Prostate gland (tissue), 2 donors: ENCODE measurements around the gene RBM20. TPM values are rescaled to one million over a fixed set of nuclear protein-coding genes. Genes with fewer than 3 reads are reported as not detected.
"Not testable (repeated sequence)": the region's sequence is repeated elsewhere in the genome, so short reads cannot be mapped to it uniquely, and the experiment has no call there.

Experiments used
- DNase-seq: peaks from one replicate; pipeline ENCODE4 v3.0.0-alpha.2; 2019; ENCODE audit warnings: low spot score
- H3K27ac ChIP-seq, 2 donors: fragments of 200-600 bp; sonication (generic); 2 replicates each; pipeline ENCODE4 v1.5.1; 2017 to 2019
- H3K27me3 ChIP-seq: fragments of 200-600 bp; sonication (generic); replicated peaks from 2 replicates; pipeline ENCODE4 v1.5.1; 2019; ENCODE audit not compliant: insufficient read depth
- H3K36me3 ChIP-seq, 2 donors: fragments of 200-600 bp; sonication (generic); 1 replicate in 1 of 2; 2 replicates in 1 of 2; pipeline versions ENCODE4 v1.5.1 to v1.8.1; 2017 to 2019
- H3K4me1 ChIP-seq: fragments of 200-600 bp; sonication (generic); replicated peaks from 2 replicates; pipeline ENCODE4 v1.5.1; 2019
- H3K4me3 ChIP-seq, 2 donors: fragments of 200-600 bp; sonication (generic); 2 replicates each; pipeline ENCODE4 v1.5.1; 2017 to 2019
- H3K9me3 ChIP-seq: fragments of 200-600 bp; sonication (generic); 2 replicates; pipeline ENCODE4 v1.5.1; 2017
- CTCF ChIP-seq, 4 experiments: fragments of 200-600 bp in 2 of 4; fragments of 450-650 bp in 2 of 4; sonication (generic) in 2 of 4; IDR thresholded peaks; 1 replicate in 3 of 4; 2 replicates in 1 of 4; pipeline ENCODE4 v1.5.1; 2016 to 2019; ENCODE audit warnings: antibody characterized with exemption in 4 of 4, mild to moderate bottlenecking in 2 of 4, moderate library complexity in 2 of 4
- POLR2A ChIP-seq: fragments of 450-650 bp; IDR thresholded peaks from one replicate; pipeline ENCODE4 v1.6.1; 2016; ENCODE audit warnings: antibody characterized with exemption, mild to moderate bottlenecking
- POLR2AphosphoS5 ChIP-seq: sonication (generic); formaldehyde crosslinking; IDR thresholded peaks from one replicate; pipeline ENCODE4 v1.6.1; 2017; ENCODE audit warnings: antibody characterized with exemption
- WGBS: methylation state at CpG from one replicate; pipeline ENCODE4 v1.1.5; 2018; 5-methylcytosine and 5-hydroxymethylcytosine counted together
- intact Hi-C: fragments of 100-400 bp; cut with DNase I; formaldehyde crosslinking; loops from one replicate; pipeline ENCODE4 v1.14.2; 2022
- total RNA-seq, 2 donors: library from RNA; depleted of rRNA; stranded (reverse); fragments of >200 nt; gene quantifications; one replicate each; pipeline ENCODE4 v1.1.0, GENCODE V29; 2016

RBM20 gene
- total RNA-seq, 2 donors from 2014 or later, result 0.41 to 2.8 TPM

- H3K4me3 ChIP-seq, result no peak overlapping the region
Observed at GRCh38 chr10:110636932-110637557, 7.1 kb upstream of the RBM20 start.

GRCh38 chr10:110637558-110638053 lies 6.5 kb upstream of the RBM20 start:
- 42% methylated on average over 10 of the region's 10 CpGs for WGBS

More at GRCh38 chr10:110636932-110637557, 7.1 kb upstream of the RBM20 start:
- Histone ChIP-seq H3K27me3 (peaks cover 5% of the 10 kb centered on the region), H3K27ac (no peak overlapping the region), H3K36me3 (no peaks in the 10 kb centered on the region), H3K4me1 (no peaks in the 10 kb centered on the region), H3K9me3 (no peaks in the 10 kb centered on the region)
- TF ChIP-seq POLR2AphosphoS5 (no peak), POLR2A (no peak), CTCF (IDR thresholded peaks at IDR 0.05) (no peak)
- intact Hi-C loops, result no loop called here
- no peak for DNase-seq
- WGBS, result 63% methylated on average over 6 of the region's 6 CpGs

GRCh38 chr10:110638319-110638718 lies 5.8 kb upstream of the RBM20 start:
- Histone ChIP-seq H3K27ac (no peak overlapping the region), H3K9me3 (no peaks in the 10 kb centered on the region), H3K4me3 (no peak overlapping the region), H3K4me1 (no peaks in the 10 kb centered on the region), H3K36me3 (no peaks in the 10 kb centered on the region), H3K27me3 (peaks cover 10% of the 10 kb centered on the region)
- no peak for DNase-seq
- intact Hi-C loops, result no loop called here
- WGBS, result 89% methylated on average over 3 of the region's 3 CpGs
- TF ChIP-seq POLR2AphosphoS5 (no peak), POLR2A (no peak), CTCF (IDR thresholded peaks at IDR 0.05) (no peak)

More at GRCh38 chr10:110637558-110638053, 6.5 kb upstream of the RBM20 start:
- Histone ChIP-seq H3K4me3 (no peak overlapping the region), H3K4me1 (no peaks in the 10 kb centered on the region), H3K27ac (no peak overlapping the region), H3K27me3 (peaks cover 5% of the 10 kb centered on the region), H3K9me3 (no peaks in the 10 kb centered on the region), H3K36me3 (no peaks in the 10 kb centered on the region)
- no peak for DNase-seq
- intact Hi-C loops, result no loop called here
- no peak for TF ChIP-seq POLR2A
- no peak for TF ChIP-seq POLR2AphosphoS5
- no peak for TF ChIP-seq CTCF (IDR thresholded peaks at IDR 0.05)

- H3K4me1 ChIP-seq, H3K36me3 ChIP-seq, H3K9me3 ChIP-seq, DNase-seq, intact Hi-C loops, H3K4me3 ChIP-seq, H3K27ac ChIP-seq: not testable (repeated sequence)
- H3K27me3 ChIP-seq, result peaks cover 13% of the 10 kb centered on the region
- 94% methylated on average over 6 of the region's 6 CpGs for WGBS
Observed at GRCh38 chr10:110639046-110639445, 5.1 kb upstream of the RBM20 start.

GRCh38 chr10:110639858-110640257 lies 4.3 kb upstream of the RBM20 start:
- H3K4me1 ChIP-seq, H3K9me3 ChIP-seq, intact Hi-C loops, H3K4me3 ChIP-seq, H3K27ac ChIP-seq, DNase-seq, H3K36me3 ChIP-seq: not testable (repeated sequence)
- 83% methylated on average over 6 of the region's 6 CpGs for WGBS
- H3K27me3 ChIP-seq, result peaks cover 21% of the 10 kb centered on the region

- Histone ChIP-seq H3K9me3 (no peaks in the 10 kb centered on the region), H3K27ac (no peak overlapping the region), H3K4me3 (no peak overlapping the region), H3K36me3 (no peaks in the 10 kb centered on the region), H3K27me3 (peaks cover 27% of the 10 kb centered on the region), H3K4me1 (no peaks in the 10 kb centered on the region)
- intact Hi-C loops, result no loop called here
- WGBS, result 19% methylated on average over 5 of the region's 5 CpGs
- no peak for DNase-seq
- TF ChIP-seq CTCF (IDR thresholded peaks at IDR 0.05) (no peak), POLR2AphosphoS5 (no peak), POLR2A (no peak)
Observed at GRCh38 chr10:110641256-110641655, 2.9 kb upstream of the RBM20 start.
